Measurements from ENCODE around the gene FBP2.

DNA sequence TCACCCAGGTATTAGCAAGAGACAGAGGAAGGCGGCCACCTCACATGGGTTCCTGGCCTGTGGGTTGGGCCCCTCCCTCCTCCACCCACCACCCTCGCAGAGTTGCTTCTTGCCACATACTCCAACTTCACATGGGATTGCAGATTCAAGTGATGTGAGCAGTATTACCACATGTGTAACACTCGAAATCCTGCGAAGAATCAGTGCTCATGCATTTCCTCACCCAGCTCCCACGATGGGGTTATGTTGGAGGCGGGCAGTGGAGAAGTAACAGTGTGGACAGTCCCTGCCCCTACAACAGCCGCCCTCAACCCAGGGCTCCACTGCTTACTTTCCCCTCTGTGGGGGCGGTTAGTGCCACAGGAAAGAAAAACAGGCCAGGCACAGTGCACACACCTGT lies 49.6 kb upstream of the FBP2 start:
- TF ChIP-seq POLR2A (IDR thresholded peaks at IDR 0.05) (no peak), CTCF (IDR thresholded peaks at IDR 0.05 in 4 of 5, conservative IDR thresholded peaks at IDR 0.05 in 1 of 5) (no peak)
